Activated CD4-positive, alpha-beta T cell treated with anti-CD3 and anti-CD28 coated beads for 4 hours (primary cell): Measurements from ENCODE around the gene UBE2F.
"Not testable (repeated sequence)": the region's sequence is repeated elsewhere in the genome, so short reads cannot be mapped to it uniquely, and the experiment has no call there.

ENCODE experiments used
- DNase-seq, 2 donors: peaks; one replicate each; pipeline ENCODE4 v3.0.0-alpha.2; 2020

Gene UBE2F

DNA sequence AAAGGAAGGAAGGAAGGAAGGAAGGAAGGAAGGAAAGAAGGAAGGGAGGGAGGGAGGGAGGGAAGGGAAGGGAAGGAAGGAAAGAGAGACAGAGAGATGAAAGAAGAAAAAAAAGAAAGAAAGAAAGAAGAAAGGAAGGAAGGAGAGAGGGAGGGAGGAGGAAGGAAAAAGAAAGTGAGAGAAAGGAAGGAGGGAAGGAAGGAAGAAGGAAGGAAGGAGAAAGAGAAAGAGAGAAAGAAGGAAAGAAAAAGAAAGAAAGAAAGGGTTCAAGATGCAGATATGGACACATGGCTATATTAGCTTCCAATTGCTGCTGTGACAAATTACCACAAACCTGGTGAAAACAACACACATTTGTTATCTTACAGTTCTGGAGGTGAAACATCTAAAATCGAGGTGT, 20.4 kb upstream of the UBE2F start:
- DNase-seq = no peak

DNA sequence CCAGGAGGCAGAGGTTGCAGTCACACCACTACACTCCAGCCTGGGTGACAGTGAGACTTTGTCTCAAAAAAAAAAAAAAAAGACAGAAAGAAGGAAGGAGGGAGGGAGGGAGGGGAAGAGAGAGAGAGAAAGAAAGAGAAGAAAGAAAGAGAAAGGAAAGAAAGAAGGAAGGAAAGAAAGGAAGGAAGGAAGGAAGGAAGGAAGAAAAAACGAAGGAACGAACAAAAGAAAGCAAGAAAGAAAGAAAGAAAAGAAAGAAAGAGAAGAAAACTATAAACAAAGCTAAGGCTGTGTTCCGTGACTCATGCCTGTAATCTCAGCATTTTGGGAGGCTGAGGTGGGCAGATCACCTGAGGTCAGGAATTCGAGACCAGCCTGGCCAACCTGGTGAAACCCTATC, 15.5 kb upstream of the UBE2F start:
- DNase-seq = not testable (repeated sequence)

DNA sequence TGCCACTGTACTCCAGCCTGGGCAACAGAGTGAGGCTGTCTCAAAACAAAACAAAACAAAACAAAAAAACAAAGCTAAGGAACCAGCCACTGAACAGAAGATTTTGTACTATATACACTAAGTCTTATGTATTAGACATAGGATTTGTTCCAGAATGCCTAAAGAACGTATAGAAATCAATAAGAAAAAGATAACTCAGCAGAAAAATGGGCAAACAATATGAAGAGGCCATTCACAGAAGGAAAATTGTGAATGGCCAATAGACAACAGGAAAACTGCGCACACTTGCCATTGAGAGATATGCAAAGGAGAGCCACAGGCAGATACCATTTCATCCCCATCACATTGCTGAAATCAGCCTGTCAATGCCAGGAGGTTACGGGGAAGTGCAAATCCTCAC, 14.9 kb upstream of the UBE2F start:
- DNase-seq = no peak

DNA sequence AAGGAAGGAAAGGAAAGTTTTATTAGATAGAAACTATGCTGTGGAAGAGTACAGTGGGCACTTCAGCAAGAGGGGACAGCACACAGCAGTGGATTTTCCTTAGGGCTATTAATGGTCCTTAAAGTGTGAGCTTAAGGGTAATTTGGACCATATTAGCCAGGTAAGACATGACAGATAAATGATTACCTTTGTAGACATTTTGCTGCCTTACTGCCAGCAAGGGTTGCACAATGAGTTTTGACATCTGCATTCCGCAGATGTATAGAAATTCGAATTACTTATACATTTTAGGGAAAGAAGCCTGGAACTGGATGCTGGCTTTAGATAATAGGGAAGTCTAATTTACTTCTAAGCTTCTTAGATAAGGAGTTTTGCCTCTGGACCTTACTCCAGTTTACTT, 14.0 kb upstream of the UBE2F start:
- no peak for DNase-seq

DNA sequence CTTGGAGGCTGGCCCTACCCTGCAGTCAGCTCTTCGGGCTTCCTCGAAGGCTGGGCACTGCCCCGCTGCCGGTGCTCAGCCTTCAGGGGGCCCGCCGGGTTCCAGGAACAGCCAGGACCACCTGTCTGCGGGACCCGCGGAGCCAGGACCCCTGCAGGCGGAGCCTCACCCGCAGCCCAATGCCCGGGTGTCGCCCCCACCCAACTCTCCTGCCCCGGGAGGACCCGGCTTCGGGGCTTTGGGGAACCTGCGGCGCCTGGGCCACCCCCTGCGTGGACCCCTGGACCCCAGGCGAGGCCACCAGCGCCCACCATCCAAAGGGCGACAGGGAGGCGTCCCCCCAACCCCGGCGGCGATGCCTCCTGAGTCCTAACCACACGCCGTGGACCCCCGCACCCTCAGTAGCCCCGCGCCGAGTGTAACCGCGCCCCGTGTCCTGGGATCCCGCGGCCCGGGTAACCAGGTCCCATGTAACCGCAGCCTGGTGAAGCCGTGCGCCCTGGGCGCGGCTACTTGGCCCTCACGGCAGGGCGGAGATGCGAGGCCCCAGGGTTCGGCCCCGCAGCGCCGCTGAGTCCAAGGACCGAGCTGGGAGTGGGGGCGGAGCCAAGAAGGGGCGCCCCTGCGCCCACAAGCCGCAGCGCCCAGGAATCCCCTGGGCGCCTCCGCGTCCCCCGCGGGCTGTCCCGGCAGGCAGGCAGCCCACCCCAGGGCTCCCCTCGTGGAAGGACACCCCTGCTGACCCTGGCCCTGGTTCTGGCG, 11.0 kb upstream of the UBE2F start:
- DNase-seq = no peak

DNA sequence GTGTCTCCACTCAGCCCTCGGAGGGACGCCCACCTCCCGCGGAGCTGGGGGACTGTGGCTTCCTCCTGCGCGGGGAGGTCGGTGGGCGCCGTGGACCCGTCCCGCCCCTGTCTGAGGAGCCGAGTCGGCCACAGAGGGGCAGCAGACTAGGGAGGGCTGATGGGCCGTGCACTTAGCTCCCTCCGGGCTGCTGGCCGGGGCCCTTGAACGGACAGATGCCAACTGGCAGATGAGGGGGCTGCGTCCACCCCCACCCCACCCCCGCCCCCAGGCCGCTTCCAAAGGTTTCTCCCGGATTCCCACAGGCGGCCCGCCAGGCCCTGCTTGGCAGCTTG, 10.4 kb upstream of the UBE2F start:
- no peak for DNase-seq

DNA sequence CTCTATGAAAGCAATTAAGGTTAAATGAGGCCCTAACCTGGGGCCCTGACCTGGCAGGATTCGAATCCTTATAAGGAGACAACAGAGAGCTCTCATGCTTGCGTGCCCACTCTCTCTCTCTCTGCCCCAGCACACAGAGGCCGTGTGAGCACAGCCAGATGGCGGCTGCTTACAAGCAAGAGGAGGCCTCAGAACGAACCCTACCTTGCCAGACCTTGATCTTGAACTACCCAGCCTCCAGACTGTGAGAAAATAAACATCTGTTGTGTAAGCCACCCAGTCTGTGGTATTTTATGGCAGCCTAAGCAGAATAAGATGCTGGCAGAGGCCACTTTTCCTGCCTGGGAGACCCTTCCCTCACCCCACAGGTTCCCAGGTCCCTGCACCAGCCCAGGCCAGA, 5.2 kb upstream of the UBE2F start:
- no peak for DNase-seq

DNA sequence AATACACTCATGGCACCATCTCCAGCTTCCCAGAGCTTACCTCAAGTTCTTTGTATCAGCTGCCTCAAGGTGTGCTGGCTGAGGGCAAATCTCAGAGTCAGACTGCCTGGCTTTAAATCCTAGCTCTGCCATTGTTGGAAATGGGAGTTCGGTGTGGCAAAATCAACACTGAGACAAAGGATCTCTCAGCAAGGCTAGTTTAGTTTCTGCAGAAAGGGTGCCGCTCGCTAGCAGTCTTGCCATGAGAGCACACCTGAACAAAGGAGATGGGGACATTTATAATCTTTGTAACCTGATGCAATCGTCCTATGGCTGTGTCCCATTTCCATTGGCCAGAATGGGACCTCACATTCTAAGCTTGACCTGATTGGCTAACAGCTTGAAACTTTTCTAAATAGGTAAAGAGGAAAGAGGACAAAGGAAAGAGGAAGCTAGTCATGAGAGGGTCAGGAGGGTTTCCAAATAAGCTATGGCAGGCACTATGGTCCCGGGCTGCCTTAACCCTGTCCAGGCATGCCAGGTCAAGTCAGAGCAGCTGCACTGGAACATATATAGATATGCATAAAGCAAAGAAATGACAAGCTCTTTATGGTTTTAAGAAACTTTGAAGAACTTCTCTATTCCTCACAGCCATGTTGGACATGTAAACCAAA, 4.3 kb upstream of the UBE2F start:
- DNase-seq = no peak

DNA sequence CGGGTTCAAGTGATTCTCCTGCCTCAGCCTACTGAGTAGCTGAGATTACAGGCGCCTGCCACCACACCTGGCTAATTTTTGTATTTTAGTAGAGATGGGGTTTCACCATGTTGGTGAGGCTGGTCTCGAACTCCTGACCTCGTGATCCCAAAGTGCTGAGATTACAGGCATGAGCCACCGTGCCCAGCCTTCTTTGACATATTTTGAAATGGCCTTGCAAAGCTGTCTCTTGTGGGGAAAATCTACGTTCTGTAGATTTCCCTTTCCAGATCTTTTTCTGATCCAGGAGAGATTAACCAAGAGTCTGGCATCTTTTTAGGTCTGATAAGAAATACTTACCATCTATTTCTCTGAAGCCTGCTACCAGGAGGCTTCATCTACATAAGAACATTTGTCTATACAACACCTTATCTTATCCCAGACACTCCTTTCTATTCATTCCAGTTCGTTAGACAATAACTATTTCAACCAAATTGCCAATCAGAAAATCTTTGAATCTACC, 3.3 kb upstream of the UBE2F start:
- DNase-seq = not testable (repeated sequence)

DNA sequence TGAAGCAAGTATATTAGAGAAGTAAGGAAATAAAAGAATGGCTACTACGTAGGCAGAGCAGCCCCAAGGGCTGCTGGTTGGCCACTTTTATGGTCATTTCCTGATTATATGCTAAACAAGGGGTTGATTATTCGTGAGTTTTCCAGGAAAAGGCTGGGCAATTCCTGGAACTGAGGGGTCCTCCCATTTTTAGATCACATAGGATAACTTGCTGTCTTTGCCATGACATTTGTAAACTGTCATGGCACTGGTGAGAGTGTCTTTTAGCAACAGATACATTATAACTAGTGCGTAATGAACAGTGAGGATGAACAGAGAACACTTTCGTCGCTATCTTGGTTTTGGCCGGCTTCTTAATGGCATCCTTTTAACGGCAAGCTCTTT, 2.6 kb upstream of the UBE2F start:
- DNase-seq = no peak

DNA sequence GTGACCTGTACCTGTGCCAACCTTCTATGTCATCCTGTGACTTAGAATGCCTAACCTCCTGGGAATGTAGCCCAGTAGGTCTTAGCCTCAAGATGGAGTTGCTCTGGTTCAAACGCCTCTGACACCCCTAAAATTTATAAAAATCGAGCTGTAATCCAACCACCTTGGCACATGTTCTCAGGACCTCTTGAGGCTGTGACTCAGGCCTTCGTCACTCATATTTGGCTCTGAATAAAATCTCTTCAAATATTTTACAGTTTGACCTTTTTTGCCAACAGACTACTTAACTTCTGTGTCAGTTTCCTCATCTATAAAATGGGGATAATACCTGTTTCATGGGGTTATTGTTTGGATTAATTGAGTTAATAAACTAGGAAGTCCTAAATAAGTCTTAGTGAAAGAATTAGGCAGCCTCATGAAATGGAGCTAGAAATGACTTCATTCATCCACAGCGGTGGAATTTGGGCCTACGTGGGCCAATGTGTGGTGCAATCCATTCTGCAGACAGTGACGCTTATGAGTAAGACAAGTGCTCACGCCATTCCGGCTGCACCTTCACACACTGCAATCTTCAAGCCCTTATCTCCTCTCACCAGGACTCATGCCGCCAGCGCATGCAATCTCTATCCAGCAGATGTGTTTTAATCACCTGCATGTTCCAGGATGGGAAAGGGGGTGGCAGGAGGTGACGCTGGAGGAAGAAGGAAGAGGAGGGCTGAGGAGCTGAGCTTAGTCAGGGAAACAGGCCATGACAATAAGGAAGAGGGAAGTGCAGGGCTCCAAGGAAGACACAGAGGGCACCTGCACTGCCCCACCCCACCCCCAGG, 2.0 kb upstream of the UBE2F start:
- DNase-seq = no peak

DNA sequence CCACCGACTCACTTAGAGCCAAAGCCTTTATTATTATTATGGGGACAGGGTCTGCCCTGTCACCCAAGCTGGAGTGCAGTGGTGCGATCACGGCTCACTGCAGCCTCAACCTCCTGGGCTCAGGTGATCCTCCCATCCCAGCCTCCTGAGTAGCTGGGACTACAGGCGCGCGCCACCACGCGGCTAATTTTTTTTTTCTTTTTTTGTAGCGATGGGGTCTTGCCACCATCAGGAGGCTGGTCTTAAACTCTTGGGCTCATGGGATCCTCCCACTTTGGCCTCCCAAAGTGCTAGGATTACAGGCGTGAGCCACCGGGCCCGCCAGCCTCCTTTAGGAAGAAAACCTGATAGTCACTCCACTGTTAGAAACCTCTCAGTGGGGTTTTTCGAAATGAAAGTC, 970 bp upstream of the UBE2F start:
- not testable (repeated sequence) for DNase-seq

DNA sequence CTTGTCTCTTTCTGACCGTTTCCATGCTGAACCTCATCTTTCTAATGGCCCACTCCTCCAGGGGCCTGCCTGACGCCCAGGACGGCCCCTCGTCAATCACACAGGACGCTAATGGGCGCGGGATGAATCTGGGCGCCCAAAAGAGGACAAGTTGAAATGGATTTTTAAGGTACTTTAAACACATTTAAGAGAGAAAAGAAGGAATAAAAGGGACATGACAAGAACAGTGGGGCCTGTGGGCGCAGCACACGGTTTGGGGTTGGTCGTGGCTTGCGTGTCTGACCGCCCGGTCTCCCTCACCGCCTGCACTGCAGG, 607 bp upstream of the UBE2F start:
- no peak for DNase-seq

DNA sequence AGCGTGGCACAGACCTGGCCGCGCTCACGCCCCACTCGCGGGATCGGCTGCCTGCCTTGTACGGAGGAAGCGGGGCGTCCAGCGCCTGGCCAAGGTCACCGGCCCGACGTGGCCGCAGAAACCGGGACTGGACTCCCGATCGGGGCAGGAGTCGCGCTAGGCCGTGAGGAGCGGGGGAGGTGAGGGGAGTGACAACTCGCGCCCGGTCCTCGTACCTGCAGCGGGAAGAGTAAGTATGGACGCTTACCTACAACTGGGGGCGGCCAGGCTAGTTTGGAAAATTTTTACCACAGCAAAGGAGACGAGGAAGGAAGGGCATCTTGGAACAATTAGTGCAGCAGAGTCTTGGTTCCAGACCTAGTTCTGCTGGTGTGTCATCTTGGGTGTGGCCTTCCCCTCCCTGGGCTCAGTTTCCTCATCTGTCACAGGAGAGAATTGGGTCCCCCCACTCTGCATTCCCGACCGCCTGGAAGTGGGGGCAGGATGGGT, 693 bp downstream of the UBE2F start:
- peak; percentile 11 to 19 for DNase-seq

DNA sequence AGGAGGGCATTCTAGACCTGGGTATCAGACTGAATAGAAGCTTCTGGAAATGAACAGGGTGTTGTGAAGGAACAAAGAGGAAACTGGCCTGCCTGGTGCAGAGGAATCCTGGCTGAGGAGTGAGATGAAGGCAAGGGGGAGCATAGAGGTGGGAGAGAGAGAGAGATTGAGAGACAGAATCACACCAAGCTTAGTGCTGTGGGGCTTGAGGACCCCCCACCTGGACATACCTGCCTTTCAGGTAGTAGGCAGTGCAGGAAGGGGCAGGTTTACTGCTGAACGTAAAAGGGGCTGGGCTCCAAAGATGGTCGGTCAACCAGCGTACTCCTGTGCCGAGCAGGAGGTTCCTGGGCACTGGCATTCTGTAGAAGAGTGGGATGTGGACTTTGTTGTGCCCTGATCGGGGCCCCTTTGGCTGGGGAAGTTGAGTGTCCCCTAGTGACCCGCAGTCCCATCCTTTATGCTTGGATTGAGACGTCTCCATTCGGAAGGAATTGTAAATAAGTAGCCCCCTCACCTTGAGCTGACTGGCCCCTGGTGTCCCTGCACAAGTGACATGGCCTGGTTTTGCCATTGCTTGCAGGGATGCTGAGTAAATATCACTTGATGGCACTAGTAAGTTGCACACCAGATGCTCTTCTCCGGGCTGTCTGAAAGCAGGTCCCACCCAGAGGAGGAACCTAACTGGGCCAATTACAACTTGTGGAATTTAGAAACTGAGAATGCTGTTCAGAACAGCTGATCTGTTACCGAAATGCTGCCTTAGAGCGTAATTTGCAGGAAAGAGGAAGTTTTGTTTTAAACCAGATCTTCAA, 1.4 kb downstream of the UBE2F start:
- DNase-seq = peak; percentile 50 to 54

DNA sequence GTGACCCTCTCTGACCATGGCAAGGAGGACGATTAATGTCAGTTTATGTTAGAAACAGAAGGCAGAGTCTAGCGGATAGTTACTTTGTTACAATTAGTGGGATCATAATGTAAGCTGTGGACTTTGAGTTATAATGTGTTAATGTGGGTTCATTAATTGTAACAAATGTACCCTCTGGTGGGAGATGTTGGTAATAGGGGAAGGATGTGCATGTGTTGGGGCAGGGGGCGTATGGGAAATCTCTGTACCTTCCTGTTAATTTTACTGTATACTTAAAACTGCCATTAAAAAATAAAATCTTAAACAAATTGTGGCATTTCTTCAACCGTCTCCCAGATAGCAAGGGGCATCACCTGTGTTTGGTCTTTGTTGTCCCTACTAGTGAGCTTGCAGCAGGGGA, 4.8 kb downstream of the UBE2F start:
- DNase-seq = no peak

DNA sequence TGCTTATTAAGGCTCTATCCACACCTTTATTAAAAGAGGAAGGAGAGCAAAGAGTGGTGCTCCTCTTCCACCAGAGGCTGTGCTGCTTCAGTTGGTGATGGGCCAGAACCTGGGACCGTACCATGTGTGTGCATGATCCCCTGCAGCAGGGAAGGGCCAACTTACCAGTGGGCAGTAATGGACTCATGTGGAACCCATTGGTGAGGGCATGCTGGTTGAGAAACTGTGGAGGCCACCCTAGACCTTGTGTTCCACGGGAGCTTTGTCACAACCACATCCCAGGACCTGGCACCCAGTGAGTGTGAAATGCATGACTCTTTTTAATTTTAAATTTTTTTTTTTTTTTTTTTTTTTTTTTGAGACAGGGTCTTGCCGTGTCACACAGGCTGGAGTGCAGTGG, 5.4 kb downstream of the UBE2F start:
- DNase-seq = no peak

DNA sequence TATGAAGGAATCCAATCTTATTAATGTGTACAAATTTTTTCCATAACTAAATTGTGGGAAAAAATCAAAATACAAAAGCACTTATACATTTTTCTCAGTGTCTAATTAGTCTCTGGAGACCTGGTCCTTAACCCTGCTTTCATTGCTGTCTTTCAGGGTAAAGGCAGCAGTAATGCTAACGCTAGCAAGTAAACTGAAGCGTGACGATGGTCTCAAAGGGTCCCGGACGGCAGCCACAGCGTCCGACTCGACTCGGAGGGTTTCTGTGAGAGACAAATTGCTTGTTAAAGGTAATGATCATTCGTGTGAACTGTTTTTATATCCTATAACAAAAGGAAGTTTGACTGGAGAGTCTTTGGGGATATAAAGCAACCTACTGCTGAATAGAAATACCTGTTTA, 6.1 kb downstream of the UBE2F start:
- DNase-seq = no peak

DNA sequence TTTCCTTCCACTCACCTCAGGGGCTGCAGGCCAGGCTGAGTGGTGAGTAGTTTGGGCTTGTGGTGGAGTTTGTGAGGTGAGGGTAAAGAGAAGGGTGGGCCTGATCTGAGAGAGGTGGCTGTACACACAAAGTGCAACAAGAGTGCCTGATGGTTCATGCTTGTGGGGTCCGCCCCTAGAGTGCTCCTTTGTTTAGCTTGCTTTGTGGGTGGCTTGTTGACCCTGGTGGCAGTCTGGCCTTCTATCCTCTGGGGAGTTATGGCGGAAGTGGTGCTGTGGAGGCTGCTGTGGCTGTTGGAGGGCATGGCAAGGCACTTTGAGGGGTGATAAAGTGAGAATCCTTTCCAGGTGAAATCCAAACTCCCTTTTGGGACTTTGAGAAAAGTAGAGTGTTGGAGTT, 10.6 kb downstream of the UBE2F start:
- no peak for DNase-seq

DNA sequence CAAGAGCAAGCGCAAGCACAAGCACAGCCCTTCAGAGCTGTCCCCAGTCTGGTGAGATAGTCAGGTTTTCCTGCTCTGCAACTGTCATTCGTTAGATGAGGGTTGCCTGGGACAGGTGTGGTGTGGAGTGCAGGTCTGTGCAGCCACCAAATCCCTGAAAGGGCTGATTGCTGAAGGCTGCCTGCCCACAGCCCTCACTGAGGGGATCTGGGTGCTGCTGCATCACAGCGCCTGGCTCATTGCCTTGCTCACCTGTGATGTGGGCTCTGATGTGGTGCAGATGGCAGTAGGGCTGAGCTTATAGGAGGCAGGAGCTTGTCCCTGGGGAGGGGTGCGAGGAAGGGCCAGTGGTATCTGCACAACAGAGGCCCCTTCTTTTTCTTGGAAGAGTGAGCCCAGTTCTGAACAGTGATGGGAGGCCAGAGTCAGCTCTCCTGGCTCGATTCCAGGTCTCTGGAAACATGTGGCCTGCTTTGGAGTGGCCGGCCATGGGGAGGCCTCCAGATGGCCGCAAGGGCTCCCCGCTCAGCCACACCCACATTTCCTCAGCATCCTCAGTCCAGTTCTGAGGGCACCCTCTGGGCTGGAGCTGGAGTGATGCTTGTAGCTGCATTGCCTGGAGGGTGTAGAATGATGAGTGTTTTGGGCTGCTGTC, 11.4 kb downstream of the UBE2F start:
- DNase-seq = no peak

DNA sequence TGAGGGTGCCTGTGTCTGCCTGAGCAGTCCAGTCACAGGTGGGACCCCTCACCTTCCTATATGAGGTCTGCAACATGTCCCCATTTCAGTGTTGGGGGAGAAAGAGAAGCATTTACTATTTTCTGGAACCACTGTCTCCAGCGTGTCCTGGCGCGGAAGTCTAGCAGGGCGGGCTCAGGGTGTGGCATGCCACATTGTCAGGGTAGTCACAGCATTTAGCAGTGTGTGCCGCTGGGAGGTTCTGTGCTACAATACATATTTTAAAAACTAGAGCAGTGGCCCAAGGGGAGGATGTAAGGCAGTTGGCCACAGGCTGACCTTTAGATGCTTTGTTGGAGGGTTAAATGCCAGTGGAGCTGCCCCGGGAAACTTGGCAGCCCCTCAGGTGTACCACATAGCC, 12.5 kb downstream of the UBE2F start:
- no peak for DNase-seq

DNA sequence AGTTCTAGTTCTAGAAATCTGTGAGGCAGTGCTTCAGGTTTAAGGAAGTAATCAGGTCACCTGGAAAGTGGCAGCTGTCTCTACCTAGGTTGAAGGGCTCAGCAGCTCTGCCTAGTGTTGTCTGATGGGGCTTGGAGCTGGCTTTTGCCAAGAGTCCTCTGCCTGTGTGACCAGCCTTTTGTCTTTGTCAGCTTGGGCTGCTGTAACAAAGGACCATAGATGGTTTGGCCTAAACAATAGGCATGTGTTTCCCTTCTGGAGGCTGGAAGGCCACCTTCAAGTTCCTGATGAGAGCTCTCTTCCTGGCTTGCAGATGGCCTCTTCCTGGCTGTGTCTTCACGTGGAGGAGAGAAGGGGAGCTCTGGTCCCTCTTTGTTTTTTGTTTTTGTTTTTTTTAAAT, 13.3 kb downstream of the UBE2F start:
- no peak for DNase-seq

DNA sequence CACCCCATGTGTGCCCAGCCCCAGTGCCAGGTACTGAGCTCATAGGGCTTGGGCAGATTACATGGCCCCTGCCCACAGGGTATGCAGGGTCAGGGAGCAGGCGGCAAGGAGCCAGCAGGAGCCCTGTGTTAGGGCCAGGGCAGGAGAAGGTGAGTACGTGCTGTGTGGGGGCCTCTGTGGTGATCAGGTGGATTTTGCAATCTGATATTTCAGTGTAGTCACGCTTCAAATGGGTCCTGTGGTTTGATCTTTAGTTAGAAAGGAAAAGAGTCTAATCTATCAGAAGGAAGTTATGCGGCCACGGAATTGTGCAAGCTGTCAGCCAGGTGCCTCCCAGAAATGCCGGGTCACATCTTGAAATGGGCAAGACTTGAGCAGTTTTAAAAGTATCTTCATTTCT, 13.9 kb downstream of the UBE2F start:
- DNase-seq = no peak
